Esophagus muscularis mucosa (tissue), 4 donors: ENCODE measurements around the gene DCC. TPM values are rescaled to one million over a fixed set of nuclear protein-coding genes. Genes with fewer than 3 reads are reported as not detected.

ENCODE experiments used
- DNase-seq: peaks from one replicate; pipeline ENCODE4 v3.0.0-alpha.2; 2017; ENCODE audit errors: extremely low spot score
- H3K27ac ChIP-seq, 4 donors: fragments of 200-600 bp; sonication (generic); replicated peaks in 1 of 4; 1 replicate in 3 of 4; 2 replicates in 1 of 4; pipeline ENCODE4 v1.5.1; 2016 to 2019; ENCODE audit warnings: mild to moderate bottlenecking in 1 of 4
- H3K27me3 ChIP-seq, 4 donors: fragments of 200-600 bp; sonication (generic); one replicate each; pipeline versions ENCODE4 v1.5.1 to v1.6.0; 2016 to 2019
- H3K36me3 ChIP-seq, 4 donors: fragments of 200-600 bp; sonication (generic); one replicate each; pipeline ENCODE4 v1.5.1; 2016 to 2019
- H3K4me1 ChIP-seq, 4 donors: fragments of 200-600 bp; sonication (generic); one replicate each; pipeline ENCODE4 v1.5.1; 2016 to 2019
- H3K4me3 ChIP-seq, 4 donors: fragments of 200-600 bp; sonication (generic); 1 replicate in 2 of 4; 2 replicates in 2 of 4; pipeline ENCODE4 v1.5.1; 2016 to 2019; ENCODE audit warnings: mild to moderate bottlenecking in 4 of 4, moderate library complexity in 1 of 4
- H3K9me3 ChIP-seq, 4 donors: fragments of 200-600 bp; sonication (generic); 1 replicate in 3 of 4; 2 replicates in 1 of 4; pipeline ENCODE4 v1.5.1; 2016 to 2019
- EP300 ChIP-seq: sonication (generic); formaldehyde crosslinking; IDR thresholded peaks from one replicate; pipeline ENCODE4 v1.6.1; 2017; ENCODE audit warnings: antibody characterized with exemption
- POLR2A ChIP-seq: fragments of 450-650 bp; IDR thresholded peaks from one replicate; pipeline ENCODE4 v1.6.1; 2017; ENCODE audit warnings: antibody characterized with exemption, moderate library complexity, mild to moderate bottlenecking, low read depth
- POLR2AphosphoS5 ChIP-seq, 2 donors: sonication (generic); formaldehyde crosslinking; IDR thresholded peaks; one replicate each; pipeline ENCODE4 v1.6.1; 2017; ENCODE audit warnings: antibody characterized with exemption in 2 of 2
- WGBS: methylation state at CpG from one replicate; pipeline ENCODE4 v1.1.5; 2018; 5-methylcytosine and 5-hydroxymethylcytosine counted together
- intact Hi-C: fragments of 100-400 bp; cut with DNase I; formaldehyde crosslinking; loops from one replicate; pipeline ENCODE4 v1.15.1; 2023
- total RNA-seq, 4 donors: library from RNA; depleted of rRNA; stranded (reverse); fragments of >200 nt; gene quantifications; one replicate each; pipeline versions ENCODE4 v1.1.0 to v1.2.1, GENCODE V29; 2016
- TF ChIP-seq, protein P1 (sequence below), 3 experiments: fragments of 200-600 bp in 2 of 3; fragments of 450-650 bp in 1 of 3; sonication (generic) in 2 of 3; IDR thresholded peaks; one replicate each; pipeline ENCODE4 v1.5.1; 2017 to 2019; ENCODE audit warnings: antibody characterized with exemption in 3 of 3, mild to moderate bottlenecking in 2 of 3, moderate library complexity in 1 of 3

DCC gene
- total RNA-seq, 4 donors from 2014 or later: 0.46 to 0.99 (median 0.83) TPM; not detected in 1

DNA sequence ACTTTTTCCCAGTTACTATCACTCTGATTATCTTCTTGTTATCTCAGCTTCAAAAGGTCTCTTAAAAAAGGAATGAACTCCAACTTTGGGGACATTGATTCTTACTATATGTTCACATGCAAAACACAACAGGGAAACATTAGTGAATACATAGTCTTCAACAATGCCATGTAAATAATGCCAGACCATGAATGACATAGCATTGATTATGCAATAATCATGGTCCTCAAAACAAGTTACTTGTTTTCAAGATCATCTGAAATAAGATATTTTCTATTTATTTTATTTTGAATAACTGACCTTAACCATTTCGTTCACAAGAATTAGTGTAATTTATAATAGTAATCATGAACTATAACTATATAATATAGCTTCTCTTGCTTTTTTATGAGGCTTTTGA is 982.2 kb downstream of the DCC start:
- intact Hi-C loops: no loop called here
- TF ChIP-seq, protein P1, sequence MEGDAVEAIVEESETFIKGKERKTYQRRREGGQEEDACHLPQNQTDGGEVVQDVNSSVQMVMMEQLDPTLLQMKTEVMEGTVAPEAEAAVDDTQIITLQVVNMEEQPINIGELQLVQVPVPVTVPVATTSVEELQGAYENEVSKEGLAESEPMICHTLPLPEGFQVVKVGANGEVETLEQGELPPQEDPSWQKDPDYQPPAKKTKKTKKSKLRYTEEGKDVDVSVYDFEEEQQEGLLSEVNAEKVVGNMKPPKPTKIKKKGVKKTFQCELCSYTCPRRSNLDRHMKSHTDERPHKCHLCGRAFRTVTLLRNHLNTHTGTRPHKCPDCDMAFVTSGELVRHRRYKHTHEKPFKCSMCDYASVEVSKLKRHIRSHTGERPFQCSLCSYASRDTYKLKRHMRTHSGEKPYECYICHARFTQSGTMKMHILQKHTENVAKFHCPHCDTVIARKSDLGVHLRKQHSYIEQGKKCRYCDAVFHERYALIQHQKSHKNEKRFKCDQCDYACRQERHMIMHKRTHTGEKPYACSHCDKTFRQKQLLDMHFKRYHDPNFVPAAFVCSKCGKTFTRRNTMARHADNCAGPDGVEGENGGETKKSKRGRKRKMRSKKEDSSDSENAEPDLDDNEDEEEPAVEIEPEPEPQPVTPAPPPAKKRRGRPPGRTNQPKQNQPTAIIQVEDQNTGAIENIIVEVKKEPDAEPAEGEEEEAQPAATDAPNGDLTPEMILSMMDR (IDR thresholded peaks at IDR 0.05): no peak
- TF ChIP-seq POLR2AphosphoS5 (IDR thresholded peaks at IDR 0.05): no peak
- no peak for TF ChIP-seq POLR2A
- TF ChIP-seq EP300: no peak
- H3K4me1 ChIP-seq: no peaks in the 10 kb centered on the region
- 80% methylated on average over 1 of the region's 1 CpG for WGBS
- no peaks in the 10 kb centered on the region for H3K27me3 ChIP-seq
- no peaks in the 10 kb centered on the region for H3K9me3 ChIP-seq
- DNase-seq: no peak
- no peak overlapping the region for H3K27ac ChIP-seq
- no peak overlapping the region for H3K4me3 ChIP-seq
- H3K36me3 ChIP-seq: no peaks in the 10 kb centered on the region

DNA sequence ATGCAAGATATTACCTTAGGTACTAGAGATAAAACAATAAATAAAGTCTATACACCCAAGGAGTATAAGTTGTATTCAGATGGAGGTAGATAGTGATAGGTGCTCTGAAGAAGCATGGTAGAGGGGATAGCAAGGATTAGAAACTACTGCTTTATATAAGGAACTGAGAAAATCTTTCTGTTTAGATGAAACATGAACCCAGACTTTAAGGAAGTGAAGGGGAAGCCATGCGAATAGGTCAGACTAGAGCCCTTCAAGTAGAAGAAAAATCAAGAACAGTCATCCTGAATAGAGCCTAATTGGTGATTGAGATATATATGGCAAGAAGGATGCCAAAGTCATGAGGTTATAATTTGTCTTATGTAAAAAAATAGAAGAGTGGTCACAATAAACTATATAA is 984.4 kb downstream of the DCC start:
- Histone ChIP-seq H3K4me3 (no peak overlapping the region), H3K27ac (no peak overlapping the region), H3K27me3 (no peaks in the 10 kb centered on the region), H3K9me3 (no peaks in the 10 kb centered on the region), H3K4me1 (no peaks in the 10 kb centered on the region), H3K36me3 (no peaks in the 10 kb centered on the region)
- no peak for DNase-seq
- WGBS: 82% methylated on average over 1 of the region's 1 CpG
- intact Hi-C loops: no loop called here
- TF ChIP-seq EP300 (no peak), POLR2A (no peak), POLR2AphosphoS5 (IDR thresholded peaks at IDR 0.05) (no peak)
- TF ChIP-seq, protein P1 (IDR thresholded peaks at IDR 0.05): no peak

DNA sequence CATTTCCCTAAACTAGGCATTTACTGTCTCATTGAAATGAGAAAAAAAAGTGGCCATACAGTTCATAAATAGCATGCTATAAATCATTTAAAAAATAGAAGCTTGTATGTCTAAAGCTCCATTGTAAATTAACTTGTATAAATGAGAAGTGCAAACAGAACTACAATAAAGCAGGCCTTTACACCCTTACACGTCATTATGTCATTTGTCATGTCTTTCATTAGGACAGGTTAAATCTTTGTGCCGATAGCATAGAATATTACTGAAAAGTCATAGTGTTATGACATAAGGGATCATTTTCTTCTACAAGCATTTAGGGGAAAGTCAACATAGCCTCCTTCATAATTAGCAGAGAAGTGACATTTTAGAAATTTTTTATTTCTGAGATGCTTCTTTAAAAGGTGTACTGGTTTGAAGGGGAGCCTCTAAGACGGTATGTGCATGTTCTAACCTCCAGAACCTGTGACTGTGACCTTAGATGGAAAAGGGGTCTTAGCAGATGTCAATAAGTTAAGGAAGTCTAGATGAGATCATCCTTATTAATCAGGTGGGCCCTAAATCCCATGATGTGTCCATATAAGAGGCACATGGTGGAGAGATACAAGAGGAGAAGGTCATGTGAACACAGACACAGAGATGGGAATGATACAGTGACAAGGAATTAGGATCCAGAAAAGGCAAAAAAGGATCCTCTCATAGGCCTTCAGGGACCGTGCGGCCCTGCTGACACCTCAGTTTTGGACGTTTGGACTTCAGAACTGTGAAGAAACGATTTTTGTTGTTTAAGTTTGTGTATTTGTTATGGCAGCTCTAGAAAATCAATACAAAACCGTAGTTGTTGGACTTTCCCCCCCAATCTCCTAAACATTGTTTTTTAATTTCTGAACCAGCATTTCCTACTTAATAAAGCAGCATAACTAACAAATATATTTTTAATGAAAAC is 1020.8 kb downstream of the DCC start:
- Histone ChIP-seq H3K27me3 (no peaks in the 10 kb centered on the region), H3K9me3 (no peaks in the 10 kb centered on the region), H3K36me3 (no peaks in the 10 kb centered on the region), H3K27ac (no peak overlapping the region), H3K4me1 (no peaks in the 10 kb centered on the region), H3K4me3 (no peak overlapping the region)
- intact Hi-C loops: no loop called here
- 73% methylated on average over 8 of the region's 8 CpGs for WGBS
- DNase-seq: no peak
- TF ChIP-seq POLR2A (no peak), EP300 (no peak), POLR2AphosphoS5 (IDR thresholded peaks at IDR 0.05) (no peak)
- TF ChIP-seq, protein P1 (IDR thresholded peaks at IDR 0.05): no peak

DNA sequence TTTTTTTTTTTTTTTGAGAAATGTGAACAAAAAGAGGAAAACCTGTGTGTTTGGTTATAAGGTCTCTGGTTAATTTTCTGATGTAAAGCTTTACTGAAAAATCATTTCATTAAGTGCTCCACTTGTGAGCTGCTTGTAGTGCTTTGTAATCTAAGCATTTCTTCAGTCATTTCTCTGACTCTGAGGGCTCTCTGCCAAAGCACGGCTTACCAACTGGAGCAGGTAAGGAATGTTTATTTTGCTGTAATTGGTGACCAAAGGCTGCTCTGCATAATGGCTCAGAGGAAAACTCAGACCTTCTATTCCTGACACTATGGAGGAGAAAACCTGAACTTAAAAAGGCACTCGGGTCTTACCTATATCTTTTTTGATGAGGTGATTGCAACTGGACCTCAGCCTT is 1035.6 kb downstream of the DCC start:
- intact Hi-C loops: no loop called here
- Histone ChIP-seq H3K4me1 (no peaks in the 10 kb centered on the region), H3K27me3 (no peaks in the 10 kb centered on the region), H3K9me3 (no peaks in the 10 kb centered on the region), H3K27ac (no peak overlapping the region), H3K4me3 (no peak overlapping the region), H3K36me3 (no peaks in the 10 kb centered on the region)
- WGBS: 60% methylated on average over 2 of the region's 2 CpGs
- no peak for DNase-seq
- TF ChIP-seq, protein P1 (IDR thresholded peaks at IDR 0.05): no peak
- TF ChIP-seq POLR2A (no peak), POLR2AphosphoS5 (IDR thresholded peaks at IDR 0.05) (no peak), EP300 (no peak)
